H1 (cell line): ENCODE data around the gene ZNF652. TPM values are rescaled to one million over a fixed set of nuclear protein-coding genes. Genes with fewer than 3 reads are reported as not detected.

Experiments used
- CTCF ChIA-PET: fragments of 300-600 bp; sonication (Branson Sonifier 250); formaldehyde crosslinking; loops from one replicate; lab custom pipeline; 2021; ENCODE audit not compliant: partially characterized antibody; lab: Charles Lee
- POLR2A ChIA-PET: fragments of 300-600 bp; sonication (Branson Sonifier 250); formaldehyde crosslinking; loops from one replicate; lab custom pipeline; 2021; ENCODE audit warnings: inconsistent platforms; ENCODE audit not compliant: partially characterized antibody; lab: Charles Lee
- DNase-seq, 2 experiments: peaks; one replicate each; pipeline versions ENCODE4 v3.0.0 to v3.0.0-alpha.2; 2010 to 2022; ENCODE audit warnings: low spot score in 2 of 2, low read depth in 1 of 2, mixed read lengths in 1 of 2
- FAIRE-seq: peaks from 2 replicates; lab custom pipeline; 2011; peaks lifted over from hg19 to GRCh38; lab: Jason Lieb, UNC
- H2AFZ ChIP-seq: 2 replicates; pipeline ENCODE4 v1.8.1; 2012; ENCODE audit warnings: low read length, inconsistent platforms
- H2AK5ac ChIP-seq: 2 replicates; pipeline ENCODE4 v1.6.1; 2013; ENCODE audit warnings: low read depth, low read length
- H2BK120ac ChIP-seq: replicated peaks from 2 replicates; pipeline ENCODE3; 2013; ENCODE audit warnings: low read depth, low read length, inconsistent platforms
- H2BK12ac ChIP-seq: 2 replicates; pipeline ENCODE4 v1.6.1; 2013; ENCODE audit warnings: low read depth, low read length
- H2BK15ac ChIP-seq: 2 replicates; pipeline ENCODE4 v1.6.1; 2013; ENCODE audit warnings: low read length
- H2BK20ac ChIP-seq: 2 replicates; pipeline ENCODE4 v1.6.1; 2013; ENCODE audit warnings: low read length
- H2BK5ac ChIP-seq: 2 replicates; pipeline ENCODE4 v1.6.1; 2013; ENCODE audit warnings: low read depth, low read length
- H3K14ac ChIP-seq: 2 replicates; pipeline ENCODE4 v1.6.1; 2013; ENCODE audit warnings: inconsistent platforms; ENCODE audit not compliant: insufficient read length
- H3K18ac ChIP-seq: 2 replicates; pipeline ENCODE4 v1.6.1; 2013; ENCODE audit warnings: low read length; ENCODE audit errors: extremely low read depth
- H3K23ac ChIP-seq: 2 replicates; pipeline ENCODE4 v1.6.1; 2013; ENCODE audit warnings: inconsistent platforms; ENCODE audit not compliant: insufficient read length
- H3K23me2 ChIP-seq: 2 replicates; pipeline ENCODE4 v1.6.1; 2013; ENCODE audit warnings: low read depth, low read length
- H3K27ac ChIP-seq: 2 replicates; pipeline ENCODE4 v1.6.1; 2011; ENCODE audit warnings: low read depth, low read length, inconsistent platforms
- H3K27me3 ChIP-seq, 4 experiments: replicated peaks in 1 of 4; 1 replicate in 1 of 4; 2 replicates in 3 of 4; pipeline versions ENCODE4 v1.6.1 to v1.8.1; 2011 to 2013; ENCODE audit warnings: low read length in 3 of 4, mild to moderate bottlenecking in 3 of 4, inconsistent platforms in 2 of 4, mixed read lengths in 2 of 4, moderate library complexity in 1 of 4; ENCODE audit not compliant: control insufficient read depth in 3 of 4, insufficient read depth in 3 of 4; ENCODE audit errors: extremely low read depth in 1 of 4
- H3K36me3 ChIP-seq, 4 experiments: 2 replicates each; pipeline versions ENCODE4 v1.6.1 to v1.8.1; 2011 to 2013; ENCODE audit warnings: mild to moderate bottlenecking in 4 of 4, low read length in 3 of 4, moderate library complexity in 2 of 4, control low read depth in 1 of 4, inconsistent platforms in 1 of 4; ENCODE audit not compliant: insufficient read depth in 4 of 4, control insufficient read depth in 2 of 4
- H3K4ac ChIP-seq: replicated peaks from 2 replicates; pipeline ENCODE3; 2013; ENCODE audit warnings: low read length, low read depth, mixed read lengths, inconsistent platforms; ENCODE audit not compliant: insufficient read length
- H3K4me1 ChIP-seq, 4 experiments: replicated peaks in 1 of 4; 1 replicate in 1 of 4; 2 replicates in 3 of 4; pipeline versions ENCODE4 v1.6.1 to v1.8.1; 2011 to 2013; ENCODE audit warnings: low read length in 3 of 4, inconsistent platforms in 2 of 4, mixed read lengths in 1 of 4; ENCODE audit not compliant: insufficient read depth in 4 of 4, control insufficient read depth in 3 of 4
- H3K4me2 ChIP-seq, 2 experiments: 2 replicates each; pipeline versions ENCODE4 v1.6.1 to v1.8.1; 2011 to 2013; ENCODE audit warnings: low read depth in 2 of 2, low read length in 2 of 2, control low read depth in 1 of 2, inconsistent platforms in 1 of 2, mild to moderate bottlenecking in 1 of 2; ENCODE audit not compliant: insufficient read depth in 1 of 2
- H3K4me3 ChIP-seq, 4 experiments: fragments of 200-600, 300-600 bp in 1 of 4; sonication (generic), shearing (Covaris generic), sonication (Bioruptor Twin) in 1 of 4; 2 replicates each; pipeline versions ENCODE4 v1.5.1 to v1.8.1; 2011 to 2016; ENCODE audit warnings: low read length in 4 of 4, low read depth in 3 of 4, control low read depth in 2 of 4, inconsistent platforms in 2 of 4, mild to moderate bottlenecking in 2 of 4, mixed read lengths in 1 of 4, moderate library complexity in 1 of 4; ENCODE audit not compliant: insufficient read depth in 2 of 4; ENCODE audit errors: extremely low read depth in 1 of 4
- H3K56ac ChIP-seq: replicated peaks from 2 replicates; pipeline ENCODE3; 2013; ENCODE audit warnings: low read depth, mild to moderate bottlenecking, mixed read lengths, low read length, inconsistent platforms; ENCODE audit not compliant: insufficient read length
- H3K79me1 ChIP-seq: 2 replicates; pipeline ENCODE4 v1.6.1; 2013; ENCODE audit warnings: low read depth, low read length, control low read depth
- H3K79me2 ChIP-seq, 2 experiments: 2 replicates each; pipeline versions ENCODE4 v1.6.1 to v1.8.1; 2012 to 2013; ENCODE audit warnings: low read length in 2 of 2, mild to moderate bottlenecking in 2 of 2, inconsistent platforms in 1 of 2; ENCODE audit not compliant: insufficient read depth in 2 of 2, control insufficient read depth in 1 of 2
- H3K9ac ChIP-seq, 4 experiments: replicated peaks in 1 of 4; 1 replicate in 1 of 4; 2 replicates in 3 of 4; pipeline versions ENCODE4 v1.6.1 to v1.8.1; 2011 to 2013; ENCODE audit warnings: low read depth in 3 of 4, low read length in 3 of 4, control low read depth in 2 of 4, mild to moderate bottlenecking in 2 of 4, moderate library complexity in 2 of 4, inconsistent platforms in 1 of 4; ENCODE audit errors: extremely low read depth in 1 of 4
- H3K9me3 ChIP-seq, 2 experiments: 2 replicates each; pipeline versions ENCODE4 v1.6.1 to v1.8.1; 2012 to 2013; ENCODE audit warnings: mild to moderate bottlenecking in 2 of 2, moderate library complexity in 2 of 2, control low read depth in 1 of 2, inconsistent platforms in 1 of 2, low read depth in 1 of 2, low read length in 1 of 2, mixed read lengths in 1 of 2; ENCODE audit not compliant: insufficient read depth in 2 of 2
- H4K20me1 ChIP-seq, 2 experiments: replicated peaks in 1 of 2; 2 replicates each; pipeline versions ENCODE3 to v1.8.1; 2011 to 2013; ENCODE audit warnings: inconsistent platforms in 2 of 2, low read length in 2 of 2, mild to moderate bottlenecking in 1 of 2; ENCODE audit not compliant: insufficient read depth in 2 of 2, control insufficient read depth in 1 of 2
- H4K5ac ChIP-seq: 2 replicates; pipeline ENCODE4 v1.6.1; 2013; ENCODE audit warnings: low read length, low read depth, mixed read lengths, inconsistent platforms; ENCODE audit not compliant: insufficient read length
- H4K8ac ChIP-seq: 2 replicates; pipeline ENCODE4 v1.8.0; 2013; ENCODE audit warnings: mild to moderate bottlenecking, moderate library complexity, low read length, inconsistent platforms; ENCODE audit not compliant: insufficient read depth; ENCODE audit errors: extremely low read depth
- H4K91ac ChIP-seq: replicated peaks from 2 replicates; pipeline ENCODE3; 2013; ENCODE audit warnings: low read length, mixed read lengths, inconsistent platforms; ENCODE audit not compliant: insufficient read length
- ASH2L ChIP-seq: fragments of 200-600, 300-600 bp; sonication (generic); IDR thresholded peaks from one replicate; pipeline ENCODE4 v1.7.1; 2017; ENCODE audit warnings: low read length
- CBX8 ChIP-seq: fragments of 300-800, 300-1000 bp; sonication (generic); IDR thresholded peaks from 2 replicates; pipeline ENCODE4 v1.7.1; 2016; ENCODE audit warnings: low read depth, low read length, borderline replicate concordance
- HDAC2 ChIP-seq, 2 experiments: fragments of 300-600 bp in 1 of 2; sonication (generic) in 1 of 2; IDR thresholded peaks; 2 replicates each; pipeline ENCODE4 v1.6.1; 2011 to 2012; ENCODE audit warnings: low read depth in 2 of 2, low read length in 2 of 2, mild to moderate bottlenecking in 2 of 2, moderate library complexity in 2 of 2, borderline replicate concordance in 1 of 2, inconsistent platforms in 1 of 2
- KDM1A ChIP-seq: fragments of 200-600, 300-600 bp; sonication (generic); IDR thresholded peaks from 2 replicates; pipeline ENCODE4 v1.7.1; 2016; ENCODE audit warnings: mild to moderate bottlenecking, low read length, borderline replicate concordance
- KDM4A ChIP-seq: IDR thresholded peaks from one replicate; pipeline ENCODE4 v1.7.1; 2012; ENCODE audit warnings: low read depth, mild to moderate bottlenecking, moderate library complexity, low read length, inconsistent platforms; ENCODE audit not compliant: severe bottlenecking
- SUZ12 ChIP-seq: fragments of 200-600 bp; sonication (generic); IDR thresholded peaks from 2 replicates; pipeline ENCODE4 v1.6.1; 2012; ENCODE audit warnings: mild to moderate bottlenecking, inconsistent platforms, low read length, moderate library complexity, mixed read lengths
- WGBS, 2 experiments: shearing (Covaris generic) in 1 of 2; methylation state at CpG; one replicate each; pipeline versions ENCODE4 v1.1.6 to v1.1.7; 2013 to 2015; ENCODE audit warnings: low lambda C conversion rate in 2 of 2, mixed read lengths in 2 of 2, inconsistent platforms in 1 of 2, low coverage in 1 of 2, missing lambda C conversion rate in 1 of 2; ENCODE audit not compliant: insufficient replicate concordance in 2 of 2, insufficient coverage in 1 of 2, insufficient read length in 1 of 2; ENCODE audit errors: extremely low coverage in 1 of 2, missing lambda C conversion rate in 1 of 2; 5-methylcytosine and 5-hydroxymethylcytosine counted together
- polyA plus RNA-seq, 7 experiments: library from polyadenylated mRNA; depleted of rRNA in 3 of 7; stranded (reverse) in 5 of 7; unstranded in 2 of 7; fragments of >200 nt in 5 of 7; fragments of 200-250 nt in 2 of 7; gene quantifications; 1 replicate in 5 of 7; 2 replicates in 1 of 7; 4 replicates in 1 of 7; pipeline versions ENCODE4 v1.2.1 to v1.2.3, GENCODE V29; 2011 to 2013; ENCODE audit warnings: missing spikeins in 2 of 7, mixed read lengths in 2 of 7
- total RNA-seq: library from RNA; stranded (reverse); fragmentation: NEBNext Ultra II Directional; extraction: Animal tissue kit (Norgen Biotek cat#: 25700); gene quantifications from 2 replicates; pipeline ENCODE4 v1.2.1, GENCODE V29; 2021

The ZNF652 gene
- total and polyA plus RNA-seq, 2 of the 8 experiments (the other 6 are each of a cell fraction or from before 2014, with no cell fraction given), result 13.5 to 39.6 TPM

- DNase-seq, result peak in 1 of 2 experiments; percentile 70
- WGBS, 2 experiments, result 6% methylated on average over 52 of the region's 77 CpGs; no CpG with 5 or more reads in 1 of the 2 experiments
Observed at GRCh38 chr17:49260011-49260816, 101.8 kb downstream of the ZNF652 start.

More at GRCh38 chr17:49260011-49260816, 101.8 kb downstream of the ZNF652 start:
- Histone ChIP-seq H4K91ac (no peak overlapping the region), H3K4me3 (peak overlapping the region; percentile 46 to 67 (median 60)), H4K20me1 (no peaks in the 10 kb centered on the region), H3K27me3 (peaks cover 2 to 16% (median 13%) of the 10 kb centered on the region in 4 experiments; a peak in 6 of 7 replicates), H3K4ac (no peak overlapping the region), H2BK15ac (0 out of 2 replicates have a peak overlapping the region, but pooled peaks have one; percentile 46), H3K36me3 (no peaks in the 10 kb centered on the region), H3K27ac (no peak overlapping the region), H2BK20ac (no peak overlapping the region), H3K23ac (no peak overlapping the region), H3K18ac (no peak overlapping the region), H2BK12ac (0 out of 2 replicates have a peak overlapping the region, but pooled peaks have one; percentile 27), H2AFZ (peak overlapping the region; percentile 85; the same call in 1 of the 2 replicates), H3K79me1 (no peaks in the 10 kb centered on the region), H2BK120ac (no peak overlapping the region), H2BK5ac (no peak overlapping the region), H3K56ac (no peak overlapping the region), H3K9me3 (no peaks in the 10 kb centered on the region), H2AK5ac (no peak overlapping the region), H4K8ac (no peak overlapping the region), H3K14ac (no peak overlapping the region), H3K79me2 (no peaks in the 10 kb centered on the region), H3K4me2 (peak overlapping the region; percentile 45 to 82), H3K9ac (no peak overlapping the region; a peak in 1 of 7 replicates), H3K4me1 (peaks cover 0 to 3% (median 1%) of the 10 kb centered on the region in 4 experiments; a peak in 1 of 7 replicates), H3K23me2 (peaks cover 6% of the 10 kb centered on the region; the same call in 1 of the 2 replicates), H4K5ac (no peak overlapping the region)
- POLR2A ChIA-PET, result interaction anchor here (1.5 to 1.7 kb wide), 2 partner anchors 9 to 330 kb away, joined by 4 read pairs; no protein-coding TSS in a partner anchor
- CTCF ChIA-PET, result interaction anchor here (0.8 to 3.5 kb wide), 15 partner anchors 13 to 311 kb away, joined by 3 to 11 read pairs (median 3); no protein-coding TSS in a partner anchor
- no peak for FAIRE-seq
- TF ChIP-seq HDAC2 (IDR thresholded peaks at IDR 0.05; ENCODE audit: borderline replicate concordance in 1 of 2, low read depth in 2 of 2, low read length in 2 of 2) (peak in 1 of 2 experiments; percentile 40; a peak in 1 of 4 replicates), KDM4A (peak; percentile 69), CBX8 (no peak), ASH2L (peak; percentile 19), SUZ12 (peak; percentile 46; the same call in 1 of the 2 replicates), KDM1A (peak; percentile 95; the same call in 1 of the 2 replicates)
